Lung microvascular endothelial cell (primary cell): Measurements from ENCODE around the gene UBAP1. TPM values are rescaled to one million over a fixed set of nuclear protein-coding genes. Genes with fewer than 3 reads are reported as not detected.
"Not testable (repeated sequence)": the region's sequence is repeated elsewhere in the genome, so short reads cannot be mapped to it uniquely, and the experiment has no call there.

Experiments
- DNase-seq, 2 donors: peaks; one replicate each; pipeline versions ENCODE4 v3.0.0 to v3.0.0-alpha.2; 2010; ENCODE audit warnings: low read depth in 2 of 2
- total RNA-seq: library from RNA; depleted of rRNA; stranded (reverse); fragments of >200 nt; gene quantifications from 2 replicates; pipeline ENCODE4 v1.2.1, GENCODE V29; 2014

UBAP1 gene
- total RNA-seq, 1 donor from 2014 or later, result 20.2 TPM

DNA sequence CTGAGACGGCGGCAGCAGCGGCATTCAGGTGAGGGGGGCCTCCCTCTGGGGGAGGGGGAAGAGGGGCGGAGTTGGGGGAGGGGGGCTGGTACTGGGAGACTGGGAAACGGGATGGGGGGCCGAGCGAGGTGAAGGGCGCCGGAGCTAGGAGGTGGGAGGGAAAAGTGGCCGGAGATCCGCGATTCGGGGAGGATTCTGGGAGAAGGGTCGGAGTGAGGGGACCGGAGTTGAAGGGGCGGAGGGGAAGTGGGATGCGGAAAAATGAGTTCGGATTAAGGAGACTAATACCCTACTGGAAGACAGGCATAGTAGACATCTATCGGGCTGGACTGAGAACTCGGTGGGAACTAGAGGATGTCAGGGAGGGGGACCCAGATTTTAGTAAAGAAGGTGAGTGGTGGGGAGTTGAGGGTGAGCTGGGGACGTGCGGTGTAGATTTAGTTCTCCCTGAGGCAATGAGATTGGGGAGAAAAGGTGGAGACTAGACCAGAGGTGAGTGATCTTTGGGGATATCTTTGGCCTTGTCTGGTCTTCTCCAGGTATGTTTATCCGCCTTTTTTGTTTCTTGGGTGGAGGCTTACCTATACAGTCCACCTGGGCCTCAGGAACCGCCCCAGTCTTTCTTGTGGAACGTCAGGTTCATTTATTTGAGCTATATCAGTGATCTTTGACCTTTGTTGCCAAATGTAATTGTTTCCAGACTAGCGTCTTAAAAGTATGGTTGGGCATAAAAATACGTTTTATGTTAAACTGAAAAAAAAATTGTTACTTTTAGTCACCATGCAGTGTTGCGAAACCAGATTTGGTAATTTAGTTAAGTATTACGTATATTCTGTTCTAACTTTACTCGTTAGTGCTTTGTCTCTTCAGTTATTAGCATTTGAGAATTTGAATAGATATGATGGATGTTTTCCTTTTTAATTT lies 632 bp downstream of the UBAP1 start:
- peak; percentile 12 to 27 for DNase-seq

DNA sequence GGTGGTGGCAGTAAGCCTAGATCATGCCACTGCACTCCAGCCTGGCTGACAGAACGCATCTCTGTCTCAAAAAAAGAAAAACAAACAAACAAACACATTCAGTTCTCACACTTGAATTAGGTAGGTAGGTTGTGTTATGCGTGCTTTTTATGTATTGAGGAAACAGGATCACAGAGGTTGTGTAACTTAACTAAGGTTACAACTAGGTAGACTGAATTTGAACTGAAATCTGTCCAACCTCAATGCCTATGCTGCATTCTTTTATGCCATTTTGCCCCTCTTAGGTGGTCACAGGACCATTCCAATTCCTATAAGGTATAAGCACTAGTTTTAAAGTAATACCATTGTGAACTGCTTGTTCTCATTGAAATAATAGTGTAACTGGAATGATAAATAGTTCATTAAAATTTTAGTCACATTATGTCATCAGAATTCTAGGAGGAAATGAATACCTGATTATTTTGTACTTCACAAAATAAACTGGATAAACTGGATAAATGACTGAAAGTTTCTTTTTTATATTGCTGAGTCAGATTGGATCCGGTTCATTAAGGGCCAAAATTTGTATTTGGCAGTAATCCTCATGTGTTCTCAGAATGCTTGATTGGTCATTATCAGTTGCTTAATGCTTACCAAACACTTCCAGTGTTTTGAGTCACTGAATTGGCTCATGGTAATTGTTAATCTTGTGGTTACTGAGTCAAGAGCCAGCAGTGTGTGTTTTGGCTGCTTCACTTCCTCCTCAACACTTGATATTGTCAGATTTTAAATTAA lies 7.1 kb downstream of the UBAP1 start:
- DNase-seq, result peak; percentile 49 to 95

DNA sequence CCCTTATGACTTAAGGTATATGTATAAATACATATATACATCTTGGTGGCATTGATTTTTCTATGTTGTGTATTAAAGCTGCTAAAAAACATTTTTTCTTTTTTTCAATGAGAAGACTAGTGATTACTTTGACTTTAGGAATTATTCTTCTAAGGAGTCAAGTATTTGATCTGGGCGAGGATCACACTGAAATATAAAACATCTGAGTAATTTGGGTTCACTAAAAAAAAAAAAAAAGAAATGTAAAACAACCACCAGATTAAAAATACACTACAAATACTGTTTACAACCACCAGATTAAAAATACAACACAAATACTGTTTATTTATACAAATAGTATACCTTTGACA lies 9.0 kb downstream of the UBAP1 start:
- no peak for DNase-seq

DNA sequence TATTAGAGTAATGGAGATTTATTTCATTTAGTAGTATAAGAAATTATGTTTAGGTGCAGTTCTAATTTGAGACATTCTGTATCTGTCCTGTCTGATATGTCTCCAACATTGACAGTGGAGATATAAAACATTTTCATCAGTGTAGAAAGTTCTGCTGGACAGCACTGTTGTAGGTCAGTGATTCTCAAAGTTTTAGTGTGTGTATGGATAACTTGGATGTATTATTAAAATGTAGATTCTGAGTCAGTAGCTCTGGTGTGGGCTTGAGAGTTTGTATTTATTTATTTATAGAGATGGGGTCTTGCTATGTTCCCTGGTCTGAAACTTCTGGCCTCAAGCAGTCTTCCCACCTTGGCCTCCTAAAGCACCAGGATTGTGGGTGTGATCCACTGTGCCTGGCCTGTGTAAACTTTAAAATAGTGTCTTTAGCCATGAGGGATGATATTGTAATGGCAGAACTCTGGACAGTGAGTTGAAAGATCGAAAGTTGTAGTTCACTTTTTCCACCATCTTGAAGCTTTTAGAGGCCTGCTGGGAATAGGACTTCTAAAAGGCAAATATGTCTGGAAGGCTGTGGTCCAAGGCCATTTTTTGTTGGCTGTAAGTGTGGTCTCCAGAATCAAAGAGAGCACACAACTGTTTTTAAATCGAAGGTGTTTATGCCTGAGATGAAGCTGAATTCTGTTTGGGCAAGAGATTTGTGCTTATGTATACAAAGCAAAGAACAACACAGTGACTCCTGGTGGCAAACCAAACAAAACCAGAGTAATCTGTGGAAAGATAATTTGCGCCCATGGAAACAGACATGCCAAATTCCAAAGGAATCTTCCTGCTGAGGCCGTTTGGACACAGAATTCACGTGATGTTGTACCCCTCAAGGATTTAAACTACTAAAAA lies 12.4 kb downstream of the UBAP1 start:
- peak; percentile 41 to 57 for DNase-seq

DNA sequence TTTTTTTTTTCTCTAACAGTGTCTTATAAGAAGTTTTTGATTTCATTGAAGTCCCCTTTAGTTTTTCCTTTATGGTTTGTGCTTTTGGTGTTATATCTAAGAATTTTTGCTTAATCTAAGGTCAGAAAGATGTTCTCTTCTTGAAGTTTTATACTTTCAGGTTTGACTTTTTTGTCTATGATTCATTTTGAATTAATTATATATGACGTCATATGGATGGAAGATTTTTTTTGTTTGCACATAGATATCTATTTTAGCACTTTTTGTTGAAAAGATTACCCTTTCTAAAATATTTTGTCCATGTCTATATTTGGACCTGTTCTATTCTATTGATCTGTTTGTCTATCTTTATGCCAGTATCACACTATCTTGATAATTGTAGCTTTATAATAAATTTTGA lies 16.3 kb downstream of the UBAP1 start:
- DNase-seq, result no peak

DNA sequence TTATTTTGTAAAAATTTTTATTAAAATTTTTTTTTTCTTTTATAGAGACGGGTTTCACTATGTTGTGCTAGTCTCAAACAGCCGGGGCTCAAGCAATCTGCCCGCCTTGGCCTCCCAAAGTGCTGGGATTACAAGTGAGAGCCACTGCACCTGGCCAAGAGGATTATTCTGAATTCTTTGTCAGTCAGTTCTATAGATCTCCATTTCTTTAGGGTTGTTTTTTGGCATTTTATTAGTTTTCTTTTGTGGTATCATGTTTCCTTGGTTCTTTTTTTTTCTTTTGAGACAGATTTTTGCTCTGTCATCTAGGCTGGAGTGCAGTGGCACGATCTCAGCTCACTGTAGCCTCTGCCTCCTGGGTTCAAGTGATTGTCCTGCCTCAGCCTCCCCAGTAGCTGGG lies 18.4 kb downstream of the UBAP1 start:
- not testable (repeated sequence) for DNase-seq

DNA sequence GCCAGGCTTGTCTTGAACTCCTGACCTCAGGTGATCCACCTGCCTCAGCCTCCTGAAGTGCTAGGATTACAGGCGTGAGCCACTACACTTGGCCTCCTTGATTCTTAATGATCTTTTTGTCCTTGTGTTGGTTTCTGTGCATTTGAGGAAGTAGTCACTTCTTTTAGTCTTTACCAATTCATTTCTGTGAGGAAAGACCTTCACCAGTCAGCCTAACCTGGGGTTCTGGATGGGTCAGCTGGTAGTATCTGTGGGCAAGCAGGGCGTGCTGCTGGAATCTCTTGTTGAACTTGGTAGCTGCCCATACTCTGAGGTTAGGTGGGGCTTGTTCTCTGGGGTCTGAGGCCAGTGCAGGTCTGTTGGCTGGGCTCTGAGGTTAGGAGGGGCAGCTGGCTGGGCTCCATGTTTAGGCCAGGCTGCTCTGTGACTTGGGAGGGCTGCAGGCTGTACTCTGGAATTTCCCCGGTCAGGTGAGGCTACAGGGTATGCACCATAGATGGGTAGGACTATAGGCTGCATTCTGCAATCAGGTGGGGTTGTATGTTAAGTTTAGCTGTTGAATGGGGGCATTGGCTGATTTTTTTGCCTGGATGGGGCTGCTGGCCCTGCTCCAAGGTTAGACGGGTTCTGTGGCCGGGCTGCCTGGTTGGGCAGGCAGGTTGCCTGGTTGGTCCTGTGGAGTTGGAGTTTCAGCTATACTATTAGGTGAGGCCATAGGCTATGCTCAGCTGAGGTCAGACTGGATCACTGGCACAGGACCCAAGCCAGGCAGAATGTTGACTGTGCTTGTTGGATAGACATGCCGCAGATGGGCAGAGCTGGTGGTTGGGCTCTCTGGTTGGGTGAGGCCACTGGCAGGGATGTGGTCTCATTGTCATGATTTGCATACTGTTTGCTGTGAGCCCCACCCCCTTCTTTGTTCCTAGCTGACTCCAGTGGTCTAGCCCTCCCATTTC lies 19.2 kb downstream of the UBAP1 start:
- DNase-seq, result no peak

DNA sequence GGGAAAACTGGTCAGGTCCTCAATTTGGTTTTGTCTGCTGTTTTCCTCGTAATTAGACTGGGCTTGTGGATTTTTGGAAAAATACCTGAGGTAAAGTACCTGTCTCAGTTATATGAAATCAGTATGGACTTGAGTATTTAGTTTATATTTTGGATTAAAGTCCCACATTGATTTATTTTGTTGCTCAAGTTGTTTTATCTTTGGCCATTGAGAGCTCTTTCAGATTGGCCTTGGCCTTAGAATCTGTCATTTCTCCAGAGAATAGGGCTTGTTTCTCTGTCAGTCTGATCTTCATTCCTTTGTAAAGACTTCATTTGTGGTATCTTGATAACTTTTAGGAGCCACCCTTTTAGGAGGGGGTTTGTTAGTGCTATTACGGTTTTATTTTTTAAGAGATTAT lies 21.2 kb downstream of the UBAP1 start:
- DNase-seq, result no peak

DNA sequence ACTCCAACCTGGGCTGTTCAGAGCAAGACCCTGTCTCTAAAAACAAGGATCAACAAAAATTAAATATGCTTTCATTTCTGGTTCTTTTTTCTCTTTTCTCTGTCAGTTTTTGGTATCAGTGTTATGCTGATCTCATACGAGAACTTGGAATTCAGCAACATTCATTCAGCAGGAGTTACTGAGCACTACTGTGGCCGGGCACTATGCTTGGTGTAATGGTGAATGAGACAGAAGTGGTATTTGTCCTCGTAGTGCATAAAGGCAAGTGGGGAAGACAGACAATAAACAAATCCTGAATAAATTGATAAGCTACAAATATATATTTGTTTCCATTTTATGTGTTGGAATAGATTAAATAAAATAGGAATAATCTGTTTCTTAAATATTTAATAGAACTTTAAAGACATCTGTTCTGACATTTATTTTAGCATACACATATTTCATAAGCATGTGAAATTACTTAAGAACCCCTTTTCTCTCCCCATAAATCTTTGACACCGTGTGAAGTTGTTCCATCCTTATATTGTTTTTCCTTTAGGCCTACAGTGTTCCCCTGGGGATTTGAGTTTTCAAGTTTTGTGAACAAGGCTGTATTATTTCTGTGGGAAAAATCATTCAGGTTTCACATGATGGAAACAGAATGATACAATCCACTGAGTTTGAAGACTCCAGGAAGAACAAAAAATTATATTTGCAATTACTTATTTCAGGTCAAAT lies 24.6 kb downstream of the UBAP1 start:
- DNase-seq, result no peak

DNA sequence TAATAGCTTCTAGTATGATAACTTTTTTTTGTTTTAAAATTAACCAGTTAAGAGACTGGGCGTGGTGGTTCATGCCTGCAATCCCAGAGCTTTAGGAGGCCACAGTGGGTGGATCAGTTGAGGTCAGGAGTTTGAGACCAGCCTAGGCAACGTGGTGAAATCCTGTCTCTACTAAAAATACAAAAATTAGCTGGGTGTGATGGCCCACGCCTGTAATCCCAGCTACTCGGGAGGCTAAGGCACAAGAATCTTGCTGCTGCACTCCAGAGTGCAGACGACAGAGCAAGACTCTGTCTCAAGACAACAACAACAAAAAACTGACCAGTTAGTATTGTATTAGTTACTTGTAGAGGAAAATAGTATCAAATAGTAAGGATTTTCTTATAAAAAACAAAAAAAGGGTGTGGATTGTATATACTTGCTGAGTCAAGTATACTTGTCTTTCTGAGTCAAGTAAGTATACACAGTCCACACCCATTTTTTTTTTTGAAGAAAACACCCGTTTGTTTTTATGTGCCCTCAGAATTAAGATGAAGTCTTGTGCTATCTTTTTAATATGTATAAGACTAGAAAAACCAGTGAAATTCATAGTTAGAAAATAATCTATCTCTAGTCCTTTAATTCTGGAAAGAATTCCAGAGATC lies 25.3 kb downstream of the UBAP1 start:
- DNase-seq, result no peak

DNA sequence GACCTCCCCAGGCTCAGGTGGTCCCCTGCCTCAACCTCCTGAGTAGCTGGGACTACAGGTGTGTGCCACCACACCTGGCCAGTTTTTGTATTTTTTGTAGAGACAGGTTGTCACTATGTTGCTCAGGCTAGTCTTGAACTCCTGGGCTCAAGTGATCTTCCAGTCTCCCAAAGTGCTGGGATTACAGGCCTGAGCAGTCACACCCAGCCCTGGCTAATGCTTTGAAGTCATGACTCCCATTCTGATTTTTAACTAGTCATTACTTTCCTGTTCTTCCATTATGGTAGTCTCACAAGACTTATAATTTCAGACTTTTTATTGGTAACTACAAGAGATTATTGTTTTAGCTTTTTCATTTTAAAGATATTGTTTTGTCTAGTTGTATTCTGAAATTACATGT lies 26.3 kb downstream of the UBAP1 start:
- no peak for DNase-seq

DNA sequence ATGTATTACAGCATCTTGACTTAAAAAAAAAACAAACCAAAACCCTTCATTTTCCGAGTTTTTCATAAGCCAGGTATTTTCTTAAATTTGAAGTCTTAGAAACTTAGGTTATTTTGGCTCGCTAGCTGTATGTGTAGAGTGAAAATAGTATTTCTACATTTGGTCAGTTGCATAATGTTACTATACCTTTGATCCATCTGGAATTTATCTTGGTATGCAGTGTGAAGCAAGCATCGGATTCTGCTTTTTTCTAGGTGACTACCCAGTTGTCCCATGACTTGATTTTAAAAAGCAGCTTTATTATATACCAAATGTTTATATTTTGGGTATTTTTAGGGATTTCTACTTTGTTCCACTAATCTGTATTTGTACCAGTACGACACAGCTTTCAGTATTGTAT lies 27.7 kb downstream of the UBAP1 start:
- no peak for DNase-seq

DNA sequence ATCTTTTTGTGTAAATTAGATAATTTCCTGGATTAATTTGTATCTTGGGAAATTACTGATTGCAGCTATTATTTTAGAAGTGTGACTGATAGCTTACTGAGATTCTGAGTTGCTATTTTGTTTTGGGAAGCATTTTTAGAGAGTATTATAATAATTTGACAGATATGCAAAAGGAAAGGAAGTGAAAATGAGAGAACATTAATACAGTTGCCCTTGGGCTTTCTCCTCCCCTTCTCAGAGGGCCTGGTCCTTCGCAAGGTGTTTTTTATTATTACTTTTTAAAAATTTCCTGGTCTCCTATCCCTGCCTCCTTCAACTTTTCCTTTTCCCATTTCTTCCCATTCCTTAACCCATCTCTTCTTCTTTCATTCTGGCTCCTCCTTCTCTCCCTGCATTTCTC lies 32.6 kb downstream of the UBAP1 start:
- DNase-seq, result no peak

DNA sequence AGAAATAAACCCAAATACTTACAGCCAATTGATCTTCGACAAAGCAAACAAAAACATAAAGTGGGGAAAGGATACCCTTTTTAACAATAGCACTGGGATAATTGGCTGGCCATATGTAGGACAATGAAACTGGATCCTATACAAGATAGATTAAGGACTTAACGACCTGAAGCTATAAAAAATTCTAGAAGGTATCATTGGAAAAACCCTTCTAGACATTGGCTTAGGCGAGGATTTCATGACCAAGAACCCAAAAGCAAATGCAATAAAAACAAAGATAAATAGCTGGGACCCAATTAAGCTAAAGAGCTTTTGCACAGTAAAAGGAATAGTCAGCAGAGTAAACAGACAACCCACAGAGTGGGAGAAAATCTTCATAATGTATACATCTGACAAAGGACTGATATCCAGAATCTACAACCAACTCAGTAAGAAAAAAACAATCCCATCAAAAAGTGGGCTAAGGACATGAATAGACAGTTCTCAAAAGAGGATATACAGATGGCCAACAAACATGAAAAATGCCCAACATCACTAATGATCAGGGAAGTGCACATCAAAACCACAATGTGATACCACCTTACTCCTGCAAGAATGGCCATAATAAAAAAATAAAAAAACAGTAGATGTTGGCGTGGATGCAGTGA lies 35.6 kb downstream of the UBAP1 start:
- DNase-seq, result not testable (repeated sequence)

DNA sequence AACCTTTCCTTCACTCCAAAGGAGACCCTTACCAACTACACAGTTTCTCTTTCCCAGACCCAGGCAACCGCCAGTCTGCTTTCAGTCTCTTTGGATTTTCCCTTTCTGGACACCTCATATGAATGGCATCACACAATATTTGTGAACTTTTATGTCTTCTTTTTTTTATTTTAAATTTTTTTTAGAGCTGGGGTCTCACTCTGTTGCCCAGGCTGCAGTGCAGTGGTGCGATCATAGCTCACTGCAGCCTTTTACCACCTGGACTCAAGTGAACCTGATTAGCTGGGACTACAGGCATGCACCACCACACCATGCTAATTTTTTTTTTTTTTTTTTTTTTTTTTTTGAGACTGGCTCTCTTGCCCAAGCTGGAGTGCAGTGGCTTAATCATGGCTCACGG lies 37.5 kb downstream of the UBAP1 start:
- DNase-seq, result no peak

DNA sequence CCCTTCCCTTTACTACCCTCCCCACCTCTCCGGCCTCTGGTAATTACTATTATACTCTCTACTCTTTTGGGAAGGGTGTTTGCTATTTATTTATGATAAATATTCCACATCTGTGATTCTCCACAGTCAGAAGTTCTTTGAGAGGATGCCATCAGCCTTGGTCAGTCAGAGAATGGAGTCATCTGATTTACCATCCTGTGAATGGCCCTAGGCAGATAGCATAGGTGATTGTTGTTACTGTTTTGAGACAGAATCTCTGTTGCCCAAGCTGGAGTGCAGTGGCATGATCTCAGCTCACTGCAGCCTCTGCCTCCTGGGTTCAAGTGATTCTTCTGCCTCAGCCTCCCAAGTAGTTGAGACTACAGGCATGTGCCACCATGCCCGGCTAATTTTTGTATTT lies 38.2 kb downstream of the UBAP1 start:
- not testable (repeated sequence) for DNase-seq

DNA sequence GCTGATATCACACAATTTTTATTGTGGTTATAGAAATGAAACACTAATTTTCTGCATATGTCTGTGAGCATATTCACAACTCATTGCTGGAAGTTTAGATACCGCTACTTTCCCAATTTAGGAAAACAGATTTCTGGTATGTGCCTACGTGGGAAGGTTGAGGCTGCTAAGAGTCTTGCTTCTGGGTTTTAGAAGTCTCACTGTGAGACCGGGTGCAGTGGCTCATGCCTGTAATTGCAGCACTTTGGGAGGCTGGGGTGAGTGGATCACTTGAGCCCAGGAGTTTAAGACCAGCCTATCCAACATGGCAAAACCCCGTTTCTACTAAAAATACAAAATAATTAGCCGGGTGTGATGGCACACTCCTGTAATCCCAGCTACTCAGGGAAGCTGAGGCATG lies 39.6 kb downstream of the UBAP1 start:
- no peak for DNase-seq

DNA sequence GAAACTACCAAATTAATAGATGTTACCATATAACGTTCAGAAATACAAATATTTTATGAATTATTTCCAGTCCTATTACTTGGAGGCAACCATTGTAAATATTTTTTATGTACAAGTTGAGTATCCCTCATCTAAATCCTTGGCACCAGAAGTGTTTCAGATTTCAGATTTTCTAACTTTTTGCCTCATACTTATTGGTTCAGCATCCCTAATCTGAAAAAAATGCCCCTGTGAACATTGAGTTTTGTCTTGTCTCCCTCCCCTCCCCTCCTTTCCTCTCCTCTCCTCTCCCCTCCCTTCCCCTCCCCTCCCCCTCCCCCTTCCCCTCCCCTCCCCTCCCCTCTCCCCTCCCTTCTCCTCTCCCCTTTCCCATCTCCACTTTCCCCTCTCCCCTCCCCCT lies 40.6 kb downstream of the UBAP1 start:
- DNase-seq, result no peak

DNA sequence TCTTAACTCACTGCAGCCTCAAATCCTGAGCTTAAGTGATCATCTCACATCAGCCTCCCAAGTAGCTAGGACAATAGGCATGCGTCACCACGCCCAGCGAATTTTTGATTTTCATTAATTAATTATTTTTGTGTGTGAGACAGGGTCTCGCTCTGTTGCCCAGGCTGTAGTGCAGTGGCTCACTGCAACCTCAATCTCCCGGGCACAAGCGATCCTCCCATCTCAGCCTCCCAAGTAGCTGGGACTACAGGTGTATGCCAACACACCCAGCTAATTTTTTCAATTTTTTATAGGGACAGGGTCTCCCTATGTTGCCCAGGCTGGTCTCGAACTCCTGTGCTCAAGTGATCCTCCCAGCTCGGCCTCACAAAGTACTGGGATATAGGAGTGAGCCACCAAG lies 41.4 kb downstream of the UBAP1 start:
- no peak for DNase-seq
